GM21360 (cell line): Measurements from ENCODE around the gene NALCN.

Source experiments
- ATAC-seq: cut with Tn5 transposase; IDR thresholded peaks from one replicate; pipeline ENCODE4 v1.9.1; 2021; ENCODE audit warnings: mild to moderate bottlenecking, moderate library complexity; ENCODE audit not compliant: unreplicated experiment

Gene NALCN

DNA sequence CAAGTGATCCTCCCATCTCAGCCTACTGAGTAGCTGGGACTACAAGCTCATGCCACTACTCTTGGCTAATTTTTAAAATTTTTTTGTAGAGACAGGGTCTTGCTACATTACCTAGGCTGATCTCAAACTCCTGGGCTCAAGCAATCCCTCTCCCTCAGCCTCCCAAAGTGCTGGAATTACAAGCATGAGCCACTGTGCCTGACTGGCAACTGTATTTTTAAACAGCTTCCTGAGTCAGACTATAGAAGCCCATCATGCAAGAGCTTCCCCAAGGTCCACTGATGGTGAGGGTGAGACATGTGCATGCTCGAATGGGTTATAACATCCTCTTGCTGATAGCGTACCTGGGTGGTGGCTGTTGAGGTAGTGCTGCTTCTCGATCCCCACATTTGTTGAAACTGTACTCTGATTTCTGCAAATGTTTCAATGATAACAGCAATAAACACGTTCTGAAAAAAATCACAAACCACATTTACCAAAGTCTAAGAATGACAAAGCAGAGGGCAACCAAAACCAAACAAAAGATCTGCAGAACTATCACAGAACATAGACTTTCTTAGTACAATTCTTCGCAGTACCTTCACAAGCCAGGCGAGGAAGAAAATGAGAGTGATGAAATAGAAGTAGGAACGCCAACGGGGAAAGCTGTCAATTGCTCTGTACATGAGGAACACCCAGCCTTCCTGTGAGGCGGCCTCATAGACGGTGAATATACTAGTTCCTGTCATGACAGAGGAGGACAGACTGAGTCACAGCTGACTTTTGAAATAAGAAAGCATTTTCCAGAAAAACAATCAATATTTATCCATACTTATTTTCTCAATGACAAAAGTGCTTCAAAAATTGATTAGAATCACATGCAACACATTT lies 124.4 kb downstream of the NALCN start:
- no peak for ATAC-seq

- ATAC-seq: no peak
These were observed 125.1 kb downstream of the NALCN start for GRCh38 chr13:101291206-101291605.

- no peak for ATAC-seq
These were observed 126.5 kb downstream of the NALCN start for GRCh38 chr13:101289764-101290163.

DNA sequence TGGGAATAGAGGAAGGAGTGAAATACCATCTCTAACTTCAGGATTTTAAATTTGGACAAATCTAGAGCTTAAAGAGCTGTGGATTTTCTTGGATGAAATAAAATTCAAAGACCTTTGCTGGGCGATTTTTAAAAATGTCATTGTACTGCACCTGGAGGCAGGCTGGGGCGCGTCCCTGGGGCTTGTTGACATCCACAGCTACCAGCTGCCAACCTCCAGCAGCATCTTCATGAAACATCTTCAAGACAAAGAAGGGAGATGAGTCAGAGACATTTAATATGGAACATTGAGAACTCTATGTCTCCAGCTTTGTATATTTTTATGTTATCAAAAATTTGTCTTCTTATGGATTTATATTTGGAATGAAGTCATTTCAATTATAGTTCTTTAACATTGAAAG lies 132.5 kb downstream of the NALCN start:
- ATAC-seq: no peak

- ATAC-seq: no peak
These were observed 143.4 kb downstream of the NALCN start for GRCh38 chr13:101272886-101273285.

DNA sequence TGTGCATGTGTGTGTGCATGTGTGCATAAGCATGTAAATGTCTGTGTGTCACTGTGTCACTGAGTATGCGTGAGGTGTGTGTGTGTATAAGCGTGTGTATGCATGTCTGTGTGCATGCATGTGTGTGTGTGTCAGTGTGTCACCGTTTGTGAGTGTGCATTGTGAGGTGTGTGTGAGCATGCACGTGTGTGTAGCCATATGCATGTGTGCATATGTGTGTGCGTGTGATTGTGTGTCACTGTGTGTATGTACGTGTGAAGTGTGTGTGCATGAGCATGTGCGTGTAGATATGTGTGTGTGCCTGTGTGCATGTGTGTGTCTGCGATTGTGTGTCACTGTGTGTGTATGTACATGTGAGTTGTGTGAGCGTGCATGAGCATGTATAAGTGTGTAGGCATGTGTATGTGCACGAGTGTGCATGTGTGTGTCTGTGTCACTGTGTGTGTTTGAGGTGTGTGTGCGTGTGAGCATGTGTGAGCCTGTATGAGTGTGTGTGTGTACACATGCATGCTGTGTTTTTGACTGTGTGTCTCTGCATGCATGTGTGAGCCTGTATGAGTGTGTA lies 144.5 kb downstream of the NALCN start:
- ATAC-seq: no peak

DNA sequence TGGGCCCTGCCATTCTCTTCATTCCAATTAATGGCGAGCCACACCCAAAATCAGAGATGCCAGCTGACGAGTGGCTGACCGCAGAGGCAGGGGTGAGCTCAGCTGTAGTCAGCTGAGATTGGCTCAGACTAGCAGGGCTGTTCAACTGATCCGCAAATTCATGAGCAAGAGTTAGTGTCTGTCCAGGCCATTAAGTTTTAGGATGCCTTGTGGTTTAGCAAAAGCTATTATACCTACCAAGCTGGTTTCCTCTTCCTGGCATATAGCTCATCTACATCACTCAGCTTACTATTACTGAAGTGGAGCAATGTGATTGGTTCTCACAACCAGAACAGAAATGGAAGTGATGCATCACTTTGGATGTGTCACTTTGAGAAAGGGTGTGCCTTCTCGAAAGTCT lies 148.7 kb downstream of the NALCN start:
- no peak for ATAC-seq

DNA sequence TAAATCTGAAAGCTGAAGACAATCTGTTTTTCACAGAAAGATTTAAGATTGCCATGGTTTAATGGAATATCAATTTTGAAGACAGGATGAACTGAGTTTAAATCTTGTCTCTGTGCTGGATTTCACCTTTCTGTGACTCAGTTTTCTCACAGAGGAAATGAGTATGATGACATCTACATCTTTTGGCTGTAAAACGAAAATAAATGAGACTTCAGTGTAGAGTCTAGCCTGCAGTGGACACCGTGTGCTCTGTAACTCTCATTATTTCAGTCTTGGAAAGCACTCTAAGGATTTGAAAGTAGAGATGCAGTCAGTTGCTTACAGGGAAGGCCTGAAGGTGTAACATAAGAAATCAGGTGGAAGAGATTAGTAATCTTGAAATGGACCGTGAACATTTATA lies 150.4 kb downstream of the NALCN start:
- no peak for ATAC-seq

- no peak for ATAC-seq
These were observed 151.4 kb downstream of the NALCN start for GRCh38 chr13:101264931-101265330.

DNA sequence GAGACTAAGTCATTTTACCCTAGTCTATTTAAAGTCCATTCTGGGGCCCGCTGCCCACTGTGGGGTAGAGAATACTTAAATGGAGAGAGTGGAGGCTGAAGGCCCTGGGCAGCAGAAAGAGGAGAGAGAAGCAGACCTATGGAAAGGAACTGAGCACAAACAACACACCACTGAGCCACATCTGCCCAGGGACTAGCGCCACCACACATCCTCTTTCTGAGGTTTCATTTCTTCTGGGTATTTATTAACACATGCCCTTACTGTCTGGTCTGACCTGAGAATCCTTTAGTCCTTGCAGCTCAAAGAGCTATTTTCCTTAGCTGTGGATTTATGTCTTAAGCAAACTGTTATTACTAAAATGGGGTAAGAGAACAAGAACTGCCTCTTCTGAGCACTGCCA lies 154.0 kb downstream of the NALCN start:
- no peak for ATAC-seq

GRCh38 chr13:101258509-101258908 lies 157.8 kb downstream of the NALCN start:
- ATAC-seq: no peak

DNA sequence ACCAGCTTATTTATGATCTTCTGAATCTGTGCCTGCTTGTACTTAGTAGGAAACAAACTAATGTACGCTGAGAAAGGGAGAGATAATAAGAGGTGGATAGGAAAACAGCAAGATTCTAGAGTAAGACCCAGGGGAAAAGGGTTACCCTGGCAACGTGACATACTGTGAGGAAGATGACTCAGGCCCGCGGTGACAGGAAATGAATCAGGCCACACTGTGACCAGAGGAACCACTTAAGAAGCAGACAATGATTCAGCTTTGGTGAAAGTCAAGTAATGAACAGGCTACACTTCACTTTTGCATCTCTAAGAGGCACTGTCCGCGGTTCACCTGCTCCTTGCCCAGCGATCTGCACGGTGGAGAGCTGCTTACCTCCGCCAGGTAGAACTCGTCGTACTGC lies 158.2 kb downstream of the NALCN start:
- peak; percentile 99 for ATAC-seq

- no peak for ATAC-seq
These were observed 167.4 kb downstream of the NALCN start for GRCh38 chr13:101248739-101249514.

DNA sequence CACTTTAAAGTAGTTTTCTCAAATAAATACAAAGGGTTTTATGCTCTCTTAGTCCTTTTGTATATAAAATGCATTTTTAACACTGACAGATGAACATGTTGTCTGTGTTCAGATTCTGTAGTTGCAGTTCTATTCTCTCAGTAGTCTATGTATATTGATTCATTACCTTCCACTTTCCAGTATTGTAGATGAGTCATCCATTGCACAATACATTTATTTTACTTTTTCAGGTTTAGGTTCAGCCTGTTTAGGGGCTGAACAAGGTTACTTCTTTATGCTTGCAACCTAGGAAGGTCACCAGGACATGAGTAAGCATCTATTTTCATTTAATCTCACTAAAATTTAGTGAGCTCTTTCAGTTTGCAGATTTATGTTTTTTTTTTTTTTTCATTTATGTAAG lies 173.6 kb downstream of the NALCN start:
- no peak for ATAC-seq

DNA sequence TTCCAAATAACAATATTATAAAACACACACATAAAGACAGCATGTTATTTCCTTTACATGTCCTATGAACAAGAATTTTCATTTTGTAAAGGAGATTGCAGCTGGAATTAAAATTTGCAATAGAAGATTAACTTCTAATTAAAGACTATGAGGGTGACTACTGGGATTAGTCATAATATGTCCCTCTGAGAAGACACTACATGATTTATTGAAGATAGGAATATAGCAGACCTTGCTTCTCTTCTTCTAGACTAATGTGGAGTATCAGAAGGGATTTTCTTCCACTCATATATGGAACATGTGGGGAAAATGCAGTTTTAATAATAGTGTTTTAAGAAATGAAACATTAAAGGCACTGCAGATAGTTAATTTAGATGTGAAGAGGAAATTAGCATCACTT lies 177.8 kb downstream of the NALCN start:
- no peak for ATAC-seq

DNA sequence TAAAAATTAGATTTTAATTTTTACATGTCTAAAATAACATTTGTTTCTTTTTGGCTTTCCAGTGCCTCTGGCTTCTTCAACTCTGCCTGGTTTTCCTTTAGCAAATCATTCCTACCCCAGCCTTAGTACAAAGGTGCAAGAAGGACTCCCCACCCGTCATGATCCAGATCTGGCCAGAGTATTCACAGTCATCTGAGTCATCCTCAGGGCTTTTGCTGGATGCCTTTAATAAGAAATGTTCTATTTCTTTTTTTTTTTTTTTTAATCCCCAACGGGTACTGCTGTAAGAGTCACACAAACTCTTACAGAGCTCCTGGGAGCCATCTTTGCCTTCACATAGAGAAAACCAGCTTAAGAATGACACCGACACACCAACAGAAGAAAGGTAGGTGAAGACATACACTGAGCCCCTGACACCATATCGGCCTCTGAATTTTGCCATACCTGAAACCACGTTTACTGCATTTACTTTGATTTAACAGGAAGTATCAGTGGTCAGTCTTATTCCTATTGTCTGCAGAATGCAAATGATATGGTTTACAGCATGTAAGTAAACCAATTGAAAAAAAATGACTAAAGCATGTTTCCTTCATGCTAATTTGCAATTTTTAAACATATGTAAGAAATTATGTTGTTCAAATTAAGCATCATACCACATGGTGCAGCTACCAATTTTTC lies 184.4 kb downstream of the NALCN start:
- no peak for ATAC-seq

- ATAC-seq: no peak
These were observed 185.9 kb downstream of the NALCN start for GRCh38 chr13:101230271-101230890.

GRCh38 chr13:101219609-101220265 lies 196.6 kb downstream of the NALCN start:
- no peak for ATAC-seq

DNA sequence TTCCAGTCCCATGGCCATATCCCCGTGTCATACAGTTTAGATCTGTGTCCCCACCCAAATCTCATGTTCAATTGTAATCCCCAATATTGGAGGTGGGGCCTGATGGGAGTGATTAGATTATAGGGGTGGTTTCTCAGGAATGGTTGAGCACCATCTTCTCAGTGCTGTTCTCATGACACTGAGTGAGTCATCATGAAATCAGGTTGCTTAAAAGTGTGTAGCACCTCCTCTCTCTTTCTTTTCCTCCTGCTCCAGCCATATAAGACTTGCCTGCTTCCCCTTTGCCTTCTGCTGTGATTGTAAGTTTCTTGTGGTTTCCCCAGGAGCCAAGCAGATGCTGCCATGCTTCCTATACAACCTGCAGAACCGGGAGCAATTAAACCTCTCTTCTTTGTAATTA lies 197.8 kb downstream of the NALCN start:
- ATAC-seq: no peak

DNA sequence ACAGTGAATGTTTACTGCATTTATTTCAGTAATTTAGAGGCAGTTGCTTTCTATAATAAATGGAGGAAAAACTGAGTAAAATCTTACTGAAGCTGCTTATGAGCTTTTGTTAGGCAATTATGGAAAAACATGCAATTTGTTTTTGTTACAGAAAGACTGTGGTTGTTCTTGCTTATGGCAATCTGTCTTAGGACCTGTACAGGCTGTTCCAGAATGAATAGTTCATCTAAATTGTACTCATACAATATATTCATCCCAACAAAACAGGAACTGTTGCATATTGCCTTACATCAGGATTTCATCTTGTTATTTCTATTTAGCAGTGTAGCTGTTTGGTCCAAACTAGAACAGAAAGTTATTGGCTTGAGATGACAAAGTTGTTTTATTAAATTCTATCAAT lies 199.2 kb downstream of the NALCN start:
- no peak for ATAC-seq
